Ureter (tissue), 1 donor: ENCODE data around the gene OTOGL. TPM values are rescaled to one million over a fixed set of nuclear protein-coding genes. Genes with fewer than 3 reads are reported as not detected.
"Not testable (repeated sequence)": the region's sequence is repeated elsewhere in the genome, so short reads cannot be mapped to it uniquely, and the experiment has no call there.

ENCODE experiments used
- DNase-seq: peaks from one replicate; pipeline ENCODE4 v3.0.0-alpha.2; 2020; ENCODE audit warnings: low spot score
- total RNA-seq: library from RNA; stranded (reverse); gene quantifications from one replicate; pipeline ENCODE4 v1.2.4, GENCODE V29; 2023
- donor health status: DM: yes; HTN: yes; CAD: no.

The OTOGL gene
- total RNA-seq, 1 donor from 2014 or later, result 0.57 TPM

- DNase-seq, result no peak
These were observed 30.7 kb downstream of the OTOGL start for GRCh38 chr12:80129895-80130530.

GRCh38 chr12:80135624-80136023, 36.3 kb downstream of the OTOGL start:
- DNase-seq, result no peak

- DNase-seq, result no peak
These were observed 40.7 kb downstream of the OTOGL start for GRCh38 chr12:80140005-80140404.

- no peak for DNase-seq
These were observed 43.3 kb downstream of the OTOGL start for GRCh38 chr12:80142640-80143039.

- DNase-seq, result no peak
These were observed 44.2 kb downstream of the OTOGL start for GRCh38 chr12:80143537-80143936.

- not testable (repeated sequence) for DNase-seq
These were observed 50.4 kb downstream of the OTOGL start for GRCh38 chr12:80149547-80150313.

GRCh38 chr12:80151131-80151530, 51.8 kb downstream of the OTOGL start:
- no peak for DNase-seq

- DNase-seq, result no peak
These were observed 54.9 kb downstream of the OTOGL start for GRCh38 chr12:80154261-80154660.

- no peak for DNase-seq
These were observed 57.0 kb downstream of the OTOGL start for GRCh38 chr12:80156306-80156705.

- DNase-seq, result no peak
These were observed 58.3 kb downstream of the OTOGL start for GRCh38 chr12:80157645-80158044.

GRCh38 chr12:80161612-80162011, 62.3 kb downstream of the OTOGL start:
- DNase-seq, result no peak

GRCh38 chr12:80162177-80162576, 62.8 kb downstream of the OTOGL start:
- DNase-seq, result no peak

- DNase-seq, result no peak
These were observed 66.4 kb downstream of the OTOGL start for GRCh38 chr12:80165746-80166145.

- DNase-seq, result no peak
These were observed 67.4 kb downstream of the OTOGL start for GRCh38 chr12:80166751-80167150.

- no peak for DNase-seq
These were observed 69.6 kb downstream of the OTOGL start for GRCh38 chr12:80168936-80169335.

GRCh38 chr12:80170915-80171314, 71.6 kb downstream of the OTOGL start:
- DNase-seq, result no peak

- no peak for DNase-seq
These were observed 73.9 kb downstream of the OTOGL start for GRCh38 chr12:80173083-80173864.

- DNase-seq, result no peak
These were observed 76.1 kb downstream of the OTOGL start for GRCh38 chr12:80175307-80175930.

- no peak for DNase-seq
These were observed 77.4 kb downstream of the OTOGL start for GRCh38 chr12:80176706-80177105.

GRCh38 chr12:80178846-80179245, 79.5 kb downstream of the OTOGL start:
- DNase-seq, result no peak

- no peak for DNase-seq
These were observed 84.6 kb downstream of the OTOGL start for GRCh38 chr12:80183939-80184338.

- no peak for DNase-seq
These were observed 85.6 kb downstream of the OTOGL start for GRCh38 chr12:80184926-80185325.
